ENCODE data around the gene SART3.

SART3 gene

GRCh38 chr12:108568338-108569154 is 7.6 kb upstream of the SART3 start:
- Histone ChIP-seq H3K18ac (ENCODE audit: low read depth in 1 of 2, low read length in 2 of 2) (no peak overlapping the region), H2AK5ac (ENCODE audit: low read length, severe bottlenecking) (peak overlapping the region; percentile 8), H4K91ac (ENCODE audit: low read length) (no peak overlapping the region), H3K9me3 (ENCODE audit: control insufficient read depth, low read length) (no peaks in the 10 kb centered on the region), H3K79me1 (replicated peaks; ENCODE audit: low read length, poor library complexity, severe bottlenecking) (peaks cover 9% of the 10 kb centered on the region), H2BK5ac (ENCODE audit: low read depth, low read length, poor library complexity, severe bottlenecking) (peak overlapping the region; percentile 11), H2BK120ac (ENCODE audit: low read depth, low read length) (no peak overlapping the region), H3K4ac (ENCODE audit: low read depth in 1 of 2, low read length in 2 of 2) (no peak overlapping the region), H3K4me3 (ENCODE audit: insufficient read depth in 1 of 2, low read depth in 1 of 2, low read length in 2 of 2) (no peak overlapping the region), H3K23ac (ENCODE audit: low read length in 2 of 2) (no peak overlapping the region), H2AFZ (ENCODE audit: low read depth, low read length) (no peak overlapping the region), H3K4me1 (ENCODE audit: control insufficient read depth, insufficient read depth, low read depth, low read length) (peaks cover 21% of the 10 kb centered on the region), H3K36me3 (ENCODE audit: control insufficient read depth in 1 of 2, insufficient read depth in 2 of 2, low read depth in 1 of 2, low read length in 2 of 2) (peaks cover 22 to 66% of the 10 kb centered on the region in 2 experiments), H3K14ac (ENCODE audit: low read length in 2 of 2) (no peak overlapping the region), H3K9ac (ENCODE audit: low read length) (peak overlapping the region; percentile 99), H3K4me2 (ENCODE audit: low read length, poor library complexity, severe bottlenecking) (no peak overlapping the region), H2BK15ac (ENCODE audit: low read depth, poor library complexity, severe bottlenecking) (no peak overlapping the region), H4K8ac (ENCODE audit: low read length) (no peak overlapping the region), H2BK12ac (ENCODE audit: low read length in 2 of 2) (no peak overlapping the region), H3K27ac (ENCODE audit: low read length, poor library complexity, severe bottlenecking) (peak overlapping the region; percentile 83), H3K27me3 (ENCODE audit: control insufficient read depth in 1 of 2, insufficient read depth in 1 of 2, low read length in 2 of 2) (no peaks in the 10 kb centered on the region)
- 79% methylated on average over 10 of the region's 10 CpGs for WGBS
- no peak for DNase-seq

DNA sequence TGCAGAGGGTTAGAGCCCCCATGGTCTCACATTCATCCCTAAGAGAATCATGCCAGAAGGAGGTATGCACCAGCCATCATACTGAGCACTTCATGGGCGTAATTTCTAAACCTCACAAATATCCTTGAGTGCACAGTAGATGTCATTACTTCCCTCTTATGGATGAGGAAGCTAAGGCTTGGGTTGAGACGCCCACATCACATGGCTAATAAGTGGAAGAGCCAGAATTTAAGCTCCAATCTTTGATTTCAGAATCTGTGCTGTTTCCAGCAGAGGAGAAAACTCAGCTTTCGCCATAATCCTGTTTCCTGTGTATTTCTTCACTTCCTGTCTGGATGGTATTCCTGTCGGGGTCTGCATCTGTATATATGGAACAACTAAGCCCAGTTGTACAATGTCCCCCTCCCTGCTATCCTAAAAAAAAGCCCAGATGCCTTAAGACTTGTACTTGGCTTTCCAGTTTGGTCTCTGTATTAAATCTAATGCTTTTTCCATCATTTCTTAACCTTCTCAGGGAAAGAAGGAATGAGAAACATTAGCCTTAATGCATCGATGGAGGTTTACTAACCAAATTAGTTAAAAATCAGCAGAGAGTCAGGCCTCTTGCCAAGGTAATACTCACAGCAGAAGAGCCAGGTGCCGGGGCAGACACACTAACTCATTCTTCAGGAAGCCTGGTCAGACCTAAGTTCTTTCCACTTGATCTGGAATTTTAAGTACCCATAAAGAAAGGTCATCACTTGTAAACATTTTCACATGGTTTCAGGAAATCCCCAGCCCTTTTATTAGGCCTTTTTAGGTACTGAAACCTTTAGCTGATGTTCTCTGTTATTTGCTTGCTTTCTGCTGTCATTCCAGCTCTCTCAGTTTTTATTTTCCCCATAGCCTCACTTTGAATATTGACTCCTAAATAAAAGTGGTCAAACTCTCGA is 6.7 kb upstream of the SART3 start:
- peak overlapping the region; percentile 11 for H2BK5ac ChIP-seq (ENCODE audit: low read depth, low read length, poor library complexity, severe bottlenecking)
- no peak overlapping the region for H3K23ac ChIP-seq (ENCODE audit: low read length in 2 of 2)
- peak overlapping the region; percentile 73 for H2AK5ac ChIP-seq (ENCODE audit: low read length, severe bottlenecking)
- H3K9ac ChIP-seq (ENCODE audit: low read length) = peak overlapping the region; percentile 99
- no peak overlapping the region for H2BK15ac ChIP-seq (ENCODE audit: low read depth, poor library complexity, severe bottlenecking)
- no peak overlapping the region for H3K14ac ChIP-seq (ENCODE audit: low read length in 2 of 2)
- H2AFZ ChIP-seq (ENCODE audit: low read depth, low read length) = no peak overlapping the region
- H3K27me3 ChIP-seq (ENCODE audit: control insufficient read depth in 1 of 2, insufficient read depth in 1 of 2, low read length in 2 of 2) = no peaks in the 10 kb centered on the region
- peak; percentile 81 for DNase-seq
- H3K4me1 ChIP-seq (ENCODE audit: control insufficient read depth, insufficient read depth, low read depth, low read length) = peaks cover 21% of the 10 kb centered on the region
- peaks cover 22 to 66% of the 10 kb centered on the region in 2 experiments for H3K36me3 ChIP-seq (ENCODE audit: control insufficient read depth in 1 of 2, insufficient read depth in 2 of 2, low read depth in 1 of 2, low read length in 2 of 2)
- no peak overlapping the region for H2BK12ac ChIP-seq (ENCODE audit: low read length in 2 of 2)
- no peak overlapping the region for H3K4ac ChIP-seq (ENCODE audit: low read depth in 1 of 2, low read length in 2 of 2)
- H3K4me2 ChIP-seq (ENCODE audit: low read length, poor library complexity, severe bottlenecking) = no peak overlapping the region
- H2BK120ac ChIP-seq (ENCODE audit: low read depth, low read length) = no peak overlapping the region
- H3K4me3 ChIP-seq (ENCODE audit: insufficient read depth in 1 of 2, low read depth in 1 of 2, low read length in 2 of 2) = no peak overlapping the region
- H3K27ac ChIP-seq (ENCODE audit: low read length, poor library complexity, severe bottlenecking) = peak overlapping the region; percentile 95
- H4K8ac ChIP-seq (ENCODE audit: low read length) = no peak overlapping the region
- 49% methylated on average over 7 of the region's 7 CpGs for WGBS
- H4K91ac ChIP-seq (ENCODE audit: low read length) = no peak overlapping the region
- H3K79me1 ChIP-seq (replicated peaks; ENCODE audit: low read length, poor library complexity, severe bottlenecking) = peaks cover 9% of the 10 kb centered on the region
- H3K18ac ChIP-seq (ENCODE audit: low read depth in 1 of 2, low read length in 2 of 2) = no peak overlapping the region
- H3K9me3 ChIP-seq (ENCODE audit: control insufficient read depth, low read length) = no peaks in the 10 kb centered on the region

- Histone ChIP-seq H4K8ac (ENCODE audit: low read length) (no peak overlapping the region), H3K36me3 (ENCODE audit: control insufficient read depth in 1 of 2, insufficient read depth in 2 of 2, low read depth in 1 of 2, low read length in 2 of 2) (peaks cover 22 to 66% of the 10 kb centered on the region in 2 experiments), H2BK120ac (ENCODE audit: low read depth, low read length) (no peak overlapping the region), H3K4me3 (ENCODE audit: insufficient read depth in 1 of 2, low read depth in 1 of 2, low read length in 2 of 2) (no peak overlapping the region), H3K4me2 (ENCODE audit: low read length, poor library complexity, severe bottlenecking) (no peak overlapping the region), H3K9ac (ENCODE audit: low read length) (peak overlapping the region; percentile 99), H3K4me1 (ENCODE audit: control insufficient read depth, insufficient read depth, low read depth, low read length) (peaks cover 23% of the 10 kb centered on the region), H3K4ac (ENCODE audit: low read depth in 1 of 2, low read length in 2 of 2) (peak overlapping the region in 1 of 2 experiments; percentile 56), H3K79me1 (replicated peaks; ENCODE audit: low read length, poor library complexity, severe bottlenecking) (peaks cover 9% of the 10 kb centered on the region), H2AFZ (ENCODE audit: low read depth, low read length) (no peak overlapping the region), H2BK5ac (ENCODE audit: low read depth, low read length, poor library complexity, severe bottlenecking) (peak overlapping the region; percentile 81), H3K14ac (ENCODE audit: low read length in 2 of 2) (no peak overlapping the region), H3K27me3 (ENCODE audit: control insufficient read depth in 1 of 2, insufficient read depth in 1 of 2, low read length in 2 of 2) (no peaks in the 10 kb centered on the region), H3K18ac (ENCODE audit: low read depth in 1 of 2, low read length in 2 of 2) (peak overlapping the region in 1 of 2 experiments; percentile 67), H2BK12ac (ENCODE audit: low read length in 2 of 2) (peak overlapping the region; percentile 1 to 61), H4K91ac (ENCODE audit: low read length) (no peak overlapping the region), H3K27ac (ENCODE audit: low read length, poor library complexity, severe bottlenecking) (peak overlapping the region; percentile 95), H2BK15ac (ENCODE audit: low read depth, poor library complexity, severe bottlenecking) (no peak overlapping the region), H3K23ac (ENCODE audit: low read length in 2 of 2) (no peak overlapping the region), H2AK5ac (ENCODE audit: low read length, severe bottlenecking) (peak overlapping the region; percentile 90), H3K9me3 (ENCODE audit: control insufficient read depth, low read length) (no peaks in the 10 kb centered on the region)
- 92% methylated on average over 4 of the region's 4 CpGs for WGBS
- DNase-seq = no peak
Measured at GRCh38 chr12:108566452-108566851, 5.5 kb upstream of the SART3 start.

- H3K9ac ChIP-seq (ENCODE audit: low read length) = peak overlapping the region; percentile 99
- H2BK5ac ChIP-seq (ENCODE audit: low read depth, low read length, poor library complexity, severe bottlenecking) = no peak overlapping the region
- no peaks in the 10 kb centered on the region for H3K9me3 ChIP-seq (ENCODE audit: control insufficient read depth, low read length)
- peaks cover 19% of the 10 kb centered on the region for H3K4me1 ChIP-seq (ENCODE audit: control insufficient read depth, insufficient read depth, low read depth, low read length)
- 2% methylated on average over 2 of the region's 2 CpGs for WGBS
- no peak overlapping the region for H2BK120ac ChIP-seq (ENCODE audit: low read depth, low read length)
- H3K4me2 ChIP-seq (ENCODE audit: low read length, poor library complexity, severe bottlenecking) = no peak overlapping the region
- H4K8ac ChIP-seq (ENCODE audit: low read length) = no peak overlapping the region
- H3K36me3 ChIP-seq (ENCODE audit: control insufficient read depth in 1 of 2, insufficient read depth in 2 of 2, low read depth in 1 of 2, low read length in 2 of 2) = peaks cover 22 to 66% of the 10 kb centered on the region in 2 experiments
- no peak overlapping the region for H2AFZ ChIP-seq (ENCODE audit: low read depth, low read length)
- H2BK15ac ChIP-seq (ENCODE audit: low read depth, poor library complexity, severe bottlenecking) = no peak overlapping the region
- peaks cover 9% of the 10 kb centered on the region for H3K79me1 ChIP-seq (replicated peaks; ENCODE audit: low read length, poor library complexity, severe bottlenecking)
- H4K91ac ChIP-seq (ENCODE audit: low read length) = no peak overlapping the region
- no peaks in the 10 kb centered on the region for H3K27me3 ChIP-seq (ENCODE audit: control insufficient read depth in 1 of 2, insufficient read depth in 1 of 2, low read length in 2 of 2)
- H3K18ac ChIP-seq (ENCODE audit: low read depth in 1 of 2, low read length in 2 of 2) = peak overlapping the region in 1 of 2 experiments; percentile 50
- no peak overlapping the region for H3K4ac ChIP-seq (ENCODE audit: low read depth in 1 of 2, low read length in 2 of 2)
- H3K14ac ChIP-seq (ENCODE audit: low read length in 2 of 2) = no peak overlapping the region
- H2BK12ac ChIP-seq (ENCODE audit: low read length in 2 of 2) = peak overlapping the region in 1 of 2 experiments; percentile 70
- peak; percentile 84 for DNase-seq
- H3K27ac ChIP-seq (ENCODE audit: low read length, poor library complexity, severe bottlenecking) = peak overlapping the region; percentile 95
- no peak overlapping the region for H3K23ac ChIP-seq (ENCODE audit: low read length in 2 of 2)
- H2AK5ac ChIP-seq (ENCODE audit: low read length, severe bottlenecking) = peak overlapping the region; percentile 90
- H3K4me3 ChIP-seq (ENCODE audit: insufficient read depth in 1 of 2, low read depth in 1 of 2, low read length in 2 of 2) = peak overlapping the region in 1 of 2 experiments; percentile 12
Measured at GRCh38 chr12:108565976-108566375, 5.0 kb upstream of the SART3 start.
